HTR-8/SVneo (cell line): Measurements from ENCODE around the gene CLIC1.

Source experiments
- DNase-seq: peaks from one replicate; pipeline ENCODE4 v3.0.0; 2011; ENCODE audit warnings: low spot score, mixed read lengths; ENCODE audit not compliant: insufficient read length
- FAIRE-seq: peaks from 2 replicates; lab custom pipeline; 2011; peaks lifted over from hg19 to GRCh38; lab: Jason Lieb, UNC

The CLIC1 gene

DNA sequence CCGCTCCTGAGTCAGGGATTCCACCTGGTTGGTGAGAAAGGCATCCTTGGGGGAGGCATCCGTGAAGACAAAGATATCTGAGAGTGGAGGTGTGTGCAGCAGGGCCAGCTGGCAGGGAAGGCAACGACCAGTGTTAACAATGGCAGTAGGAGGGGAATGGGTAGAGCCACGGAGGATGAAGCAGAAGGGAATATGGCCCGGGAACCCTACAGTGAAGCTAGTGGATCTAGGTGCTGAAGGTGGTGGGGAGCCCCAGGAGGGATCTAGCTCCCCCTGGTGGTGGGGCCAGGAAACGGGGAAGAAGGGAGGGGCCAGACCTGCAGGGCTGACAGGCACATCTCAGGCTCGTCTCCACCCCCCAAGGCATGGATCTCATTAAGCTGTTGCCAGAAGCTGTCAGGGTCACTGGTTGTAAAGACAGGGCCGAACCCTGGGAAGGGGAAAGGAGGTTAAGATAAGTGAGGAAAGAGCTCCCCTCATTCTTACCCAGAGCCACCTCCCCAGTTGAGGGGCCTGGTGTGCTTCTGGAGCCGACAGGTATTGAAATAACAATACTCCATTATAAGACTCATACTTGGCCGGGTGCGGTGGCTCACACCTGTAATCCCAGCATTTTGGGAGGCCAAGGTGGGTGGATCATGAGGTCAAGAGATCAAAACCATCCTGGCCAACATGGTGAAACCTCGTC is 33.5 kb upstream of the CLIC1 start:
- DNase-seq (peak; percentile 89), FAIRE-seq (peak; percentile 55)

DNA sequence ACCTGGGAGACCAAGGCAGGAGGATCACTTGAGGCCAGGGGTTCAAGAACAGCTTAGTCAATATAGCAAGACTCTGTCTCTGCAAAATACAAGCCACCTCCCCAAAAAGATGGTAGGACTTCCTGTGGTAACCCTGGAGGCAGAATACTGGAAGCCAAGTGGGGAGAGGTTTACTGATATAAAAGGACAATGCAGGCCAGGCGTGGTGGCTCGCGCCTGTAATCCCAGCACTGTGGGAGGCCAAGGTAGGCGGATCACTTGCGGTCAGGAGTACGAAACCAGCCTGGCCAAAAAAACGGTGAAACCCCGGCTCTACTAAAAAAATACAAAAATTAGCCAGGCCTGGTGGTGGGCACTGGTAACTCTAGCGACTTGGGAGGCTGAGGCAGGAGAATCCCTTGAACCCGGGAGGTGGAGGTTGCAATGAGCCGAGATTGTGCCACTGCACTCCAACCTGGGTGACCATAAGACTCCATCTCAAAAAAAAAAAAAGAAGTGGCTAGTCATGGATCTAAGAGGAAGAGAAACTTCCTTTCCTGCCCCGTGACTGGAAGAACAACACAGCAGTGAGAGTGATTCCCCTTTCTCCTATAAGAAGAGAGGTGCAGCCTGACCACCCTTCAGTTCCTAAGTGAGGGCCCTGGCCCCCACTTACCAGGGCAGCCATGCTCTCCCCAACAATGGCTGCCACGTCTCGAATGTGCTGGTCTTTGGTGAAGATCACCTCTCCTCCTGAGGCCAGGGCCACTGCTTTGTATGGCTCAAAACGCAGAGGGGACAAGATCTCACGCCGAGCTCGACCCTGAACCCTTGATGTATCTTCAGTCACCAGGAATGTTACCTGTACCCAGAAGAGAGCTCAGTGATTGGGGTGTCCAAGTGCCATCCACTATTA is 32.3 kb upstream of the CLIC1 start:
- FAIRE-seq, result no peak
- no peak for DNase-seq

GRCh38 chr6:31767096-31767645 is 30.8 kb upstream of the CLIC1 start:
- no peak for FAIRE-seq
- DNase-seq, result no peak

- FAIRE-seq (no peak), DNase-seq (no peak)
Measured at GRCh38 chr6:31765910-31766794, 29.8 kb upstream of the CLIC1 start.

- DNase-seq, result no peak
- FAIRE-seq, result no peak
Measured at GRCh38 chr6:31765559-31765909, 29.2 kb upstream of the CLIC1 start.

- FAIRE-seq (no peak), DNase-seq (no peak)
Measured at GRCh38 chr6:31764198-31764597, 27.9 kb upstream of the CLIC1 start.

DNA sequence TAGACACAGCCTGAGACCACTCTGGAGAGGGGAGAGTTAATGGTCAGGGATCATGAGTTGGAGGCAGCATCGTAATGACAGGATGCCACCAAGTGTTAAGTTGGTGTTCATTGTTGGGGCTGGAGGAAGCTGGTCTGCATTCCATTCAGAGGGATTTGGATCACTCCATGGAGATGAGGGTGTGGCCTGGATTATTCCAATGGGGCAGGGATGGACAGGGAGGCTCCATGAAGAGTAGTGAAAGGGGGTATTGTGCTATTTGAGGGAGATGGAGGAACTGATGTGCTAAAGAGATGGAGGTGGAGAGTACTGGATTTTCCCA is 27.2 kb upstream of the CLIC1 start:
- DNase-seq (peak; percentile 32), FAIRE-seq (peak; percentile 48)

DNA sequence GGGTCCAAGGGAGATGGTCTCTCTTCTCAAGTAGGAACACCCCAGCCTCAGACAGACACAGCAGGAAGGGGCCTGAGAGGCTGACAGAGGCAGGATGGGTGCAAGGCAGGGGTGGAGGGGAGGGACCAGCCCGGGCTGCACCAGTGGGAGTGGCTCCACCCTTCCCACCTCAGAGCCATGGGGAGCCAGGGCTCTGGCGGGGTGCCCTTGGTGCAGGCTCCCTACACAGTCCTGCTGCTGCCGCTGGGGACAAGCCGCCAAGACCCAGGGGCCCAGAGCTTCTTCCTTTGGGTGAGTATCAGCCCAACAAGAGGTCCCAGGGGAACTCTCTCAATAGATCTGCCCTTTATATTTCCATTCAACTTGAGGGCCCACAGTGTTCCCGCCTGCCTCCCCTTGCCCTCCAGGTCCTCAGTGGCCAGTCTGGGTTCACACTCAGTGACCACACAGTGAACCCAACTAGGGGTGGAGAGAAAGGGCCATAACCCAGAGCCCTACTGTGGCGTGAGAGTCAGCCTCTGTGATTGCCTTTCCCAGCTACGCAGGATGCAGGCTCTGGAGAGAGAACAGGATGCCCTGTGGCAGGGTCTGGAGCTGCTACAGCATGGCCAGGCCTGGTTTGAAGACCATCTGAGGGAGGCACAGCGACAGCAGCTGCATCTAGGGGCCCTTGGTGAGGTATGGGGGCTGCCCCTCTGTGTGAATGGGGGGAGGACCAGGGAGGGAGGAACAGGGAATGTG is 26.7 kb upstream of the CLIC1 start:
- no peak for FAIRE-seq
- DNase-seq, result no peak

- no peak for FAIRE-seq
- no peak for DNase-seq
Measured at GRCh38 chr6:31762356-31762755, 26.0 kb upstream of the CLIC1 start, which contains the start of gene SAPCD1. SAPCD1 (plus strand) TSS chr6:31762656; CDS start chr6:31763055, 399 bp downstream.

DNA sequence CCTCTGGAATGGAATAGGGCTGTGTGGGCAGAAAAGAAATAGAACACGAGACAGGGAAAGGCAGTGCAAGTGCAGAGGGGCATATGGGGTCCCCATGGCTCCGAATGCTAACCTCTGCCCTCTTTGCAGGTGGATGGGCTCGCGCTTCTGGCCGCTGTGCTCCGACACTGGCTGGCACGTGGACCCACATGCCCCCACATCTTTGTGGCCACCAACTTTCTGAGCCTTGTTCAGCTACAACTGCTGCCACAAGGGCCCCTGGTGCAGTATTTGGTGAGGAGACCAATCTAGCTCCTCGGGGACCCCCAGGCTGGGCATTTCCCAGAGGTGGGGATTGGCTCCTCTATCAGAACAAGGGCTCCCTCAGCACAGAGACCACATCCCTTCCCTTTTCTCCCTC is 25.0 kb upstream of the CLIC1 start:
- no peak for FAIRE-seq
- DNase-seq, result no peak

DNA sequence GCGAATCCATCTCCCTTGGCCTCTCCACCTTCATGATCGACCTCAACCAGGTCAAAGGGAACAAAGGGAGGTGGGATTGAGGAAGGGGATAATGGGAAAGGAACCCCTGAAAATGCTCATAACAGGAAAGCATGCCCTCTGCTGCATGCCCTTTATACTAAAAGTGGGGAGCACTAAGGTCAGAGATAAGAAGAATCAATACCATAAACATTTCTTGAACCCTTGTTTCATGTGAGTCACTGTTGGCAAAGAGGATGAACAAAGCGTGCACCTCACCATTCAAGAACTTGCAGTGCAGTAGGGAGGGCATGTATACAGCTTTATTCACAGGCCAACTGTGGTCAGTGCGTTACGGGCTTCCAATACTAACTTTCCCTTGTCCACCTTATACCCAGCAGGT is 24.5 kb upstream of the CLIC1 start:
- no peak for FAIRE-seq
- no peak for DNase-seq

- no peak for FAIRE-seq
- no peak for DNase-seq
Measured at GRCh38 chr6:31758281-31758680, 22.0 kb upstream of the CLIC1 start.

- DNase-seq (no peak), FAIRE-seq (no peak)
Measured at GRCh38 chr6:31752739-31753319, 16.5 kb upstream of the CLIC1 start.

DNA sequence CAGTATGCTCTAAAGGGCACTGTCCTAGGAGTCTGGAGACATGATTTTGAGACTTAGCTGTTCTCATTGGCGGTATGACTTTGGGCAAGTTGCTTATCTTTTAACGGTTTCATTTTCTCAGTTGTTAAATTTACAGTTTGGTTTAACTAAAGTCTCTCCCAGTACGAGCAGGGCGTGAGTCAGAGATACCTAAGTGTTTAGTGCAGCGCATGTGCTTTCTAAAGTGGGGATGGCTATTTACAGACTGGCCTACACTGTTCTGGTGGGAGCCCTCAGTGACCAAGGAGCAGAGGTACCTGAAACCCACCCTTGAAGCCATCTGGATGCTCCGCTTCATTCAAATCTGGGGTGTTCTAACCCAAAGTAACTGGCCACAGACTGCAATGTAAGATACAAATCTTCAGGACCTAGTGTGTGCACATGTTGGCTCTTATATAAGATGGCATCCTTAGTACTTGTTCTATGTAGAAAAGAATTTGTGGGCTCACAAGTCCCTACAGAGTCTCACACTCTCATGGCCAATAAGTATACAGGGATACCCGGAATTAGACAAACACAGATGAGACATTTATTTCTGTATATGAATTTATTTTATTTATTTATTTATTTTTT is 14.2 kb upstream of the CLIC1 start:
- no peak for FAIRE-seq

GRCh38 chr6:31749301-31750036 is 13.1 kb upstream of the CLIC1 start:
- FAIRE-seq, result no peak

More for the DNA sequence above, 14.2 kb upstream of the CLIC1 start:
- DNase-seq, result no peak

GRCh38 chr6:31744422-31744821 is 8.1 kb upstream of the CLIC1 start:
- FAIRE-seq, result no peak

More at GRCh38 chr6:31749301-31750036, 13.1 kb upstream of the CLIC1 start:
- no peak for DNase-seq

DNA sequence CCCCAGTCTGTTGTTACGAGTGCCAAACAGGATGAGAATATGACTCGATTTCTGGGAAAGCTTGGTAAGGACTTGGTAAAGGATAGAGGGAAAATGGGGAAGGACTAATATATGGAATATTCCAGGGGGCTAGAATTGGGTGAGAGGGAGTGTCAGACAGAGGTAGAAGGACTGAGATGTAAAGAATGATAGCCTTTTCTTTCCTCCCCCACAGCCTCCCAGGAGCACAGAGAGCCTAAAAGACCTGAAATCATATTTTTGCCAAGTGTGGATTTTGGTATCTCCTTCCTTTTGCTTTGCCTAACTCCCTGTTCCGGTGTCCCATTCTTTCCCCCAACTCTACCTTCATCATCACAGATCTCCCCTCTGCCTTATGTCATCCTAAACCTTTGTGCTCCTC is 6.6 kb upstream of the CLIC1 start:
- FAIRE-seq (no peak), DNase-seq (no peak)

More at GRCh38 chr6:31744422-31744821, 8.1 kb upstream of the CLIC1 start:
- DNase-seq, result no peak

DNA sequence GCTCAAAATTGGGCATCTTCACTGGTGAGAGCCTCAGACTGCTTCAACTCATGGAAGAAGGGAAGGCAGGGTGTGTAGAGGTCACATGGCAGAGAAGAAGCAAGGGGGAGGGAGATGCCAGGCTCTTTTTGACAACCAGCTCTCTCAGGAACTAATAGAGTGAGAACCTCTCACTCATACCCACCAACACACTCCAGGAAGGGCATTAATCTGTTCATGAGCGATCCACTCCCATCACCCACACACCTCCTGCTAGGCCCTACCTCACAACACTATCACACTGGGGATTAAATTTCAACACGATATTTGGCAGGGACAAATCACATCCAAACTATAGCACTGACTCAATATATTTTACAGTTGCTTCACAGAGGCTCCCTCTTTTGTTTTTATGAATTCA is 5.5 kb upstream of the CLIC1 start:
- FAIRE-seq (no peak), DNase-seq (no peak)
